Measurements from ENCODE around the gene UGT1A10.

DNA sequence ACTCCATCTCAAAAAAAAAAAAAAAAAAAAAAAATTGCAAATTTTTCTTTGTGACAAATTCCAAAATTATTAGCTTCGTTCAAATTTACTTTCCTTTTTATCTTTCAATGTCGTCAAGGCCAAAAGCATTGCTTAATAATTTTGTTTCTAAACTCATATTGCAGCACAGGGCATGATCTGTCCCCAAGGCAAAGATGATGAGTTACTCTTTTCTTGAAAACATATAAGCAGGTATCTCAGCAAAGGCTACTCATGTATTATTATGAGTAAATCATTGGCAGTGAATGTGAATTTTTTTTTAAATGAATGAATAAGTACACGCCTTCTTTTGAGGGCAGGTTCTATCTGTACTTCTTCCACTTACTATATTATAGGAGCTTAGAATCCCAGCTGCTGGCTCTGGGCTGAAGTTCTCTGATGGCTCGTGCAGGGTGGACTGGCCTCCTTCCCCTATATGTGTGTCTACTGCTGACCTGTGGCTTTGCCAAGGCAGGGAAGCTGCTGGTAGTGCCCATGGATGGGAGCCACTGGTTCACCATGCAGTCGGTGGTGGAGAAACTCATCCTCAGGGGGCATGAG, 45.4 kb downstream of the UGT1A10 start, which contains the start of gene UGT1A7:
- no peak for TF ChIP-seq CTCF (IDR thresholded peaks at IDR 0.05; ENCODE audit: poor library complexity, severe bottlenecking)
- no peak for TF ChIP-seq REST (IDR thresholded peaks at IDR 0.05; ENCODE audit: borderline replicate concordance)
- no peak for TF ChIP-seq EP300 (conservative IDR thresholded peaks at IDR 0.05; ENCODE audit: poor library complexity, severe bottlenecking)
- TF ChIP-seq EZH2 (IDR thresholded peaks at IDR 0.05; ENCODE audit: borderline replicate concordance, insufficient read depth, low read length, poor library complexity, severe bottlenecking), result no peak

Data from neural cell (in vitro differentiated cells).